ENCODE measurements around the gene FGD4.
"Not testable (repeated sequence)": the region's sequence is repeated elsewhere in the genome, so short reads cannot be mapped to it uniquely, and the experiment has no call there.

FGD4 gene

DNA sequence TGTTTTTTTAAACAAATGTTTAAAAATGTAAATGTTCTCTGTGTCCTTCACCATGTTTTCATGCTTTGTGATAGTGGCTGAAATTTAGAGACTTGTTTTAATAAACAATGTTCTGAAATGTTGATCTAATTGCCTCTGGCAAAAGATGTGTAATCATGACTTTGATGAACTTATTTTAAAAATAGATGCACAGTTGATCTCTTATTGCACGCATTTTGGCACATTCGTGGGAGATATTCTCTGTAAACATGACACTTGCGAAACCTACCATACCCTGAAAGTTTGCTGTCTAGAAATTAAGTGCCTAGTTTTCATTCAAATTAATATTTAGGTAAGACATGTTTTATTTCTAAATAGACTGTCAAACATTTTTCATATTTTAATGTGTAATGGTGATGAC, 160.1 kb downstream of the FGD4 start:
- DNase-seq (ENCODE audit: low spot score) (no peak), FAIRE-seq (no peak)

DNA sequence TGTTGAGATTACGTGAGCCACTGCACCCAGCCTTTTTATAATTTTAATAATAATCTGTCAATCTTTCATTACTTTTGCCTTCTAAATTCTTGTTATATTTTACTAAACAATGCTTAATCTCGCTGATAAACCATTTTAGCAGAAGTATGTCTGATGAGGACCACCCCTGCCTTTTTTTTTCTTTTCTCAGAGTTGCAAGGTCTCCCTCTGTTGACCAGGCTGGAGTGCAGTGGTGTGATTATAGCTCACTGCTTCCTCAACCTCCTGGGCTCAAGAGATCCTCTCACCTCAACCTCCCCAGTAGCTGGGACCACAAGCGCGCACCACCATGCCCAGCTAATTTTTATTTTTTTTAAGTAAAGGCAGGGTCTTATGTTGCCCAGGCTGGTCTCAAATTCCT, 161.2 kb downstream of the FGD4 start:
- no peak for FAIRE-seq
- no peak for DNase-seq (ENCODE audit: low spot score)

DNA sequence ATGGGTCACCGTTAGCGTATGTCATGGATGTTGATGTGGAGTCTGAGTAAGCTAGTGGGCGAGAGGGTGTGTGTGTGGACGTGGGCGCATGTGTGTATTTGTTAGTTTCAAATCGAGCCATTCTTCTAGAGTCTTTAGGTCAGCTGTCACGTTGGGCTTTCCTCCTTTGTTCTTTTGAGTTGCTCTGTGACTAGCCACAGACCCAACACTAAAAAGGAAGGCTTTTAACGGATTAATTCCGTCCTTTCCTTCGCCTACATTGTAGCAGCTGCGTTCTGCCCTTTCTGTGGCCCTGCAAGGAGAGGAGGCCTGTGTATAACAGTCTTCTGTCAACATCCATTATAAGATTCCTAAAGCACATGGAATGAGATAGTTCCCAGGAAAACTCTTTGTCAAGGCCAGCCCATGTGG, 162.6 kb downstream of the FGD4 start:
- DNase-seq (ENCODE audit: low spot score), result no peak
- FAIRE-seq, result no peak

DNA sequence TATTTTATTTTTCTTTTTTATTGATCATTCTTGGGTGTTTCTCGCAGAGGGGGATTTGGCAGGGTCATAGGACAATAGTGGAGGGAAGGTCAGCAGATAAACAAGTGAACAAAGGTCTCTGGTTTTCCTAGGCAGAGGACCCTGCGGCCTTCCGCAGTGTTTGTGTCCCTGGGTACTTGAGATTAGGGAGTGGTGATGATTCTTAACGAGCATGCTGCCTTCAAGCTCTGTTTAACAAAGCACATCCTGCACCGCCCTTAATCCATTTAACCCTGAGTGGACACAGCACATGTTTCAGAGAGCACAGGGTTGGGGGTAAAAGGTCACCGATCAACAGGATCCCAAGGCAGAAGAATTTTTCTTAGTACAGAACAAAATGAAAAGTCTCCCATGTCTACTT, 163.1 kb downstream of the FGD4 start:
- DNase-seq (ENCODE audit: low spot score); FAIRE-seq: not testable (repeated sequence)

DNA sequence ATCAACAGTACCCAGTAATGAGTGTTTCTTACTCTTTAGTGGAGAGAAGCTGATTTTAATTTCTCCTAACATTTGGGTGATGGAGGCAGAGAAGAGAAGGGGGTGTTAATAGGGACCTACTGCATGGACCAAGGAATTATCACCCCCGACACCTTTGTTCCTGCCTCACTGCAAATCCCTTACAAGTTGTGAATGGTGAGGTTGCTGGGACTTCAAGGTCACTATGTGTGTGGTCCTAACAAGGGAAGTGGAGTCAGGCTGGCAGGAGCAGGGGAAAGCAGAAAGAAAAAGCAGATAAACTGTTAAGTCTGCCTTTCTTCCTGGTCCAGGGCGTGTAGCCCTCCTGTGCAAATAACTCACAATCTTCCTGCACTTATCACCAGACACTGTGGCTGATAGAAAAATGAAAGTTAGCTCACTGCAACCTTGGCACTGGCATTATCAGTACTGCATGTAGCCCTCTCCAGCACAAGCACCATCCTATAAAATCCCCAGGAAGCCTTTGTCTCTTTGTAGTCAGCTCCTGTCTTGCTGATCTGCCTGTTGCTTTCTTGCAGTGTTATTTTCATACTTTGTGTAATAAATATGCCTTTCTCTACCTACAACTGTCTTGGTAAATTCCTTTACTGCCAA, 167.4 kb downstream of the FGD4 start:
- DNase-seq (ENCODE audit: low spot score), result no peak
- FAIRE-seq, result no peak

DNA sequence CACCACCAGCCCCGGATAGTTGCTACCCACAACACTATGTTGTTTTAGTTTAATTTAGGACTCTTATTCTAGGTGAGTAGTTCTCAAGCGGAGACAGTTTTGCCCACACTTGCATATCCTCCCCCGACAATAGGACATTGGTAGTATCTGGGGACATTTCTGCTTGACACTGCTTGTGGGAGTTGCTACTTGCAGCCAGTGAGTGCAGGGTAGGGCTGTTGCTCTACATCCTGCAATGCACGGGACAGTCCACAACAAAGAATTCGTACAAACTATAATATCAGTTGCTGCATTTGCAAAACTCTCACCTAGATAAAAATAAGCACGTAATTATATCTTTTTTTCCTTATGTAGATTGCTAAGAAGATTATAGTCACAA, 167.9 kb downstream of the FGD4 start:
- DNase-seq (ENCODE audit: low spot score), result no peak
- no peak for FAIRE-seq

DNA sequence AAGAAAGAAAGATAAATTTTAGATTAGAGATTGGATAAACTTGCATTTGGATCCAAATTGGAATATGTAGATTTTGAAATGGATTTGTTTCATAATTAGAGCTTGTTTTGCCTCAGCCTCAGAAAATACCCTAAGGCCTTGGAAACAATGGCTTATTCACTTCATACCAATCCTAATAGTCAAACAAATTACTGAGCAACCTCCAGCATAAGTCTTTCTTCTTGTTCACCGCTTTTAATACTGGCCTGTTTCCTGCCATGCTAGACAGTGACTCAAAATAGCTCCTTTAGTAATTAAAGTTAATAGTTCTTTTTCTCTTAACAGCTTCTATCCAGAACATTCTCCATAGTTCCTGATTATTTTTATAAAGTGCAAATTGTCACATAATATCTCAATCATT, 168.9 kb downstream of the FGD4 start:
- DNase-seq (ENCODE audit: low spot score) (no peak), FAIRE-seq (no peak)

DNA sequence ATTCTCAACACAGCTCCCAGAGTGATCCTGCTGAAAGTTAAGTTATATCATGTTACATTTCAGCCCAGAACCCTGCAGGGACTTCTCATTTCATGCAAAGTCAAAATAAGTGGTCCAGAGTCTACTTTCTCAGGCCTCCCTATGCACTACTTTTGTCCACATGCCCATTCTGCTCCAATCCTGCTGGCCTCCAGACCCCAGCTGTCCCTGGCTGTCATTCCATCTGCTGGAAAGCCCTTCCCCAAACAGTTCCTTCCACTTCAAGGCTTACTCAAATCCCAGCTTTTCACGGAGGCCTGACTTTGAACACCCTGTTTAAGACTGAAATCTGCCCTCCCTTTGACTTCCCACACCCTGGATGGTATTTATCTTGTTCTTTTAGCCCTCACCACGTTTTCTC, 169.9 kb downstream of the FGD4 start:
- no peak for DNase-seq (ENCODE audit: low spot score)

DNA sequence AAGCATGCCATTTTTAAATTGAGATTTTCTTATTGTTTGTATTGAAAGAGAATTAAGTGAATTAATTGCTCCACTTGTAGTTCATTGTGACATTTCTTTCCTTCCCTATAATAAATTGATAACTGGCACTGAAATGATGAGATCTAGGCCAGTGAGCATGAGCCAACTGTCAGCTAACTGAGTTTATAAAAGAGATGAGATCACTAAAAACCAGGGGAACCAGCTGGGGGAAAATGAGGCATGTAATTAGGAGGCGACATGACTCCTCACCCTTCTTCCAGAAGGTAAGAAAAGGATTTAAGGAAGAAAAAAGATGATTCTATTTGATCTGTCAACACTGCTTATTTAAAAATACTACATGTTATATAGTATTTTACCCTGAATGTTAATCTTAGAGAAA, 175.2 kb downstream of the FGD4 start:
- no peak for DNase-seq (ENCODE audit: low spot score)

More for the DNA sequence above, 169.9 kb downstream of the FGD4 start:
- no peak for FAIRE-seq

DNA sequence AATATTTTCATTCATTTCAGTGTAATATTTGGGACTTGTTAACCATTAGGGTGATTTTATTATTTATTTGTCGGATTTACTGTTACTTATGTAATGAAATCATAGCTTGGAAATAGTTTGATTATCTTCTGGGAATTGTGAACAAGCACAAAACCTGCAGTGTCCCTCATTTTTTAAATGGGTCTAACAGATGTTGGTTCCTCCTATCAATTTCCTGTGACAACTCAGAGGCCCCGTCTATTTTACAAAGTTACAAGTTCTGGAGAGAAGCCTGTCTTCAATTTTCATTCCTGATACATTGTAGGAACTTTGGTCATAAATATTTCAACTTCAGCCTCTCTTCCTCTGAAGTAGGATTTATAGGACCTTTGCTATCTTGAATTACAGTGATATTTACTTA, 178.0 kb downstream of the FGD4 start:
- DNase-seq (ENCODE audit: low spot score) (no peak), FAIRE-seq (no peak)

More for the DNA sequence above, 175.2 kb downstream of the FGD4 start:
- no peak for FAIRE-seq

DNA sequence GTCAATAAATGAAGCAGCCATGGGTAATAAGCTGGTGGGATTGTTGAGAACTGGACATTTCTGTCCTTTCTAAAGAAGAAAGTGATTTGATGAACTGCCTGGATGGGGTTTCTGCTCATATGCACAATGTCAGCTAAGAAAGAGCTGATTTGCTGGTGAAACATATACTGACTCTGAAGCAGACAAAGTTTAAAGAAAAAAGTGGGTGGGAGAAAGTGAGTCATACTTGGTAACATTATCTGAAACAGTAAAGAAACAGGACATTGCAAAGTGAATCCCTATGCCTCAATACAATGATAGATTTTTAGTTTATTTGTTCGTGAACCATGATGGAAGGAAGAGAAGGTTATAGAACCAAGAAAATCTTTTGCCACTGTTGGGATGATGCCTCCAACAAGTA, 184.2 kb downstream of the FGD4 start:
- FAIRE-seq, result no peak

DNA sequence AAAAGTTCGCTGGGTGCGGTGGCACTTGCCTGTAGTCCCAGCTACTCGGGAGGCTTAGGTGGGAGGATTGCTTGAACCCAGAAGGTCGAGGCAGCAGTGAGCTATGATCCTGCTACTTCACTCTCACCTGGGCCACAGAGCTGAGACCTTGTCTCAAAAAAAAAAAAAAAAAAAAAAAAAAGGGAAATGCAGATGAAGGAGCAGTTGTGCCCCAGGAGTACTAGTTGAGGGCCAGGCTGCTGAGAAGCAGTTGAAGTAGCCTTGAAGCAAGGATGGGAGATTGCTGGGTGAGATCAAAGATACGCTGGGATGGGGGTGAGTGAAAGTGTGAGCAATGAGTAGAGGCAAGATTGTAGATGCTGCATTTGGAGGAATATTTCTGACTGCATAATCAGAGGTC, 186.3 kb downstream of the FGD4 start:
- FAIRE-seq (no peak), DNase-seq (ENCODE audit: low spot score) (no peak)

More for the DNA sequence above, 184.2 kb downstream of the FGD4 start:
- no peak for DNase-seq (ENCODE audit: low spot score)

DNA sequence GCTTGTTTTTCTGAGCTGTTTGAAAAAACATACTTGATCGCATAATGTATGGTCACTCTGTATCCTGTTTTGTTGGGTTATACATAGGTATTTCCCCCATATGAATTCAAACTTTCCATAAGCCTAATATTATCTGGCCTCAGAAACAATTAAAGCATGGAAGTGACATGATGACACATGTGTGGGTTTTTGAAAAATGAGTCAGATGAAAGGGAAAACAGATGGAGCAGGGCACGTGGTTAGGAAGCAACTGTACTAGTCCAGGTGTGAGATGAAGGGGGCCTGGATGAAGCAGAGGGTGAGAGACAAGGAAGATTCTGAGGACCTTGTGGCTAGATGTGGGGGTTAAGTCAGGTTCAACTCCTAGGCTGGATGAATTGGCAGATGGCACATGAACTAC, 187.0 kb downstream of the FGD4 start:
- FAIRE-seq, result no peak
- peak; percentile 16 for DNase-seq (ENCODE audit: low spot score)

DNA sequence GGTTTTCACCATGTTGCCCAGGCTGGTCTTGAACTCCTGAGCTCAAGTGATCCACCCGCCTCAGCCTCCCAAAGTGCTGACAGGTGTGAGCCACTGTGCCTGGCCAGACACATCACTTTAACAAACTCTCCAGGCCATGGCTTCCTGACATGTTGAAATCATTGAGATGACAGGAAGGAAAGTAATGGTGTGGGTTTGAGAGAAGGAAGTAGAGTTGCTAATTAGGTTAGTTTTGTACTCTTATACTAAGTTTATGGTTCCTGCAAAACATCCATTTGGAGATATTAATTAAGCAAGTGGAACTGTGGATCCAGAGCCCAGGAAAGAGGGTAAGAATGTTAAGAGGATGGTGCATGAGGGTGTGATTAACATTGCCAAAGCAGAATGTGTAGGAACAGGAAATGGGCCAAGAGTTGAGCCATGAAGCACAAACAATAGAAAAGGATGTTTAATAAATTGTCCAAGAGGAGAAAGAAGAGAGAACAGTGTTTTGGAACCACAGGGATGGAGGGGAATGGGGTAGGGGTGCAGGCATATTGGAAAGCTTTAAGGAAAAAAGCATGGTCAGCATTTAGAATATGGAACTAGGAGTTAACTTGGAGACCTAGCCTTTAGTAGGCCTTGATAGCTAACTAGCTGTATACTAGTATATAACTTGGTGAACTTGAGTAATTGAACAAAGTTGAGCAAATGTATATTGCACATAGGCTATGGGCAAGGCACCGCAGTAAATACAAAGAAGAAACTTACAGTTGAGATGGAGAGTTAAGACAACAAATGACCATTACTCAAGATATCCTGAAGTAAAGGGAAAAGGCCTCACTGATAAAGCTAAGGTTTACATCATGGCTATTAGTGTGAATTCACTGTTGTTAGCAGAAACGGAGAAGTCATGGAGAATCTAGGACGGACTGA, 188.5 kb downstream of the FGD4 start:
- no peak for DNase-seq (ENCODE audit: low spot score)
- FAIRE-seq, result no peak

DNA sequence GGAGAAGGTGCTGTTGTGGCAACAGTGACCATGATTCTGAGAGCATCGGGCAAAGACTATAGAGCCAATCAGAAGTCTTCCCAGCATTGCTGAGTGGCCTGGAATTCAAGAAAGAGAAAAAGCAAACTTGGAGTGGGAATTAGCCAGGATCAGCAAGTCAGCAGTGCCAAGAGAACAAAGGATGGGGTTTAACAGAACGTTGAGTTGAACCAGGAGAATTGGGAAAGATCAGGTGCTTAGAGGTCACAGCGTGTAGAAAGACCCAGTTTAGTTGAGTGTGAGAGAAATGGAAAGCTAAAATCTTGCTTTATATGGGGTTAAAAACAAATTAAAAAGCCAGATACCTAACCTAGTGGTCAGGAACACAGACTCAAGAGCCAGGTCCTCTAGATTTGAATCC, 189.2 kb downstream of the FGD4 start:
- FAIRE-seq (no peak), DNase-seq (ENCODE audit: low spot score) (no peak)

DNA sequence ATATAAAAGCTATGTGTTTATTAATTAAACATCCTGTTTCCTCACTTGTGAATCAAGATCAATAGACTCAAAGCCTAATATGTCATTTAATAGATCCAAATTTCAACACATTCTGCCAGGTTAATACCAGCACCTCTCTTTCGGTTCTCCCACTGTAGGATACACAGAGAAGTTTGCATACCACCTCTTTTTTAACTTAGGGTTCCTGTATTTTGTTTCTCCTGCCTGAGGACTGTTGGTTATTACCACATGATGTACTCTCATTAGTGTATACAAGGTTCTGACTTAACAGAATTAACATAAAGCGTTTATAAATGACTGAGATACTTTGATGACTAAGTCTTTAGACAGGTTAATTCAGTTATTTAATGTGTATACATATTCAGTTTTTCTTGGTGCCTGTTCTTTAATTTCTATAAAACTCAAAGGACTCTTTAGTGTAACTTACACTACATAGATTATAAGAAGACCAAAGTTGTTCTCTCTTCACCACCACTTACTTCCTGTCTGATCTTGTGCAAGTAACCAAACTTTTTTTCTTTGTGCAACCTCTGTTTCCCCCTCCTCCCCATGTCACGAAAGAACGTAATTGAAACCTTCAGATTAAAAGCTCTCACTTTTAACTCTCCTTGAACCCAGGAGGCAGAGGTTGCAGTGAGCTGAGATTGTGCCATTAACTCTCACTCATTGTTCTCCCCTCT, 190.0 kb downstream of the FGD4 start:
- FAIRE-seq, result no peak

DNA sequence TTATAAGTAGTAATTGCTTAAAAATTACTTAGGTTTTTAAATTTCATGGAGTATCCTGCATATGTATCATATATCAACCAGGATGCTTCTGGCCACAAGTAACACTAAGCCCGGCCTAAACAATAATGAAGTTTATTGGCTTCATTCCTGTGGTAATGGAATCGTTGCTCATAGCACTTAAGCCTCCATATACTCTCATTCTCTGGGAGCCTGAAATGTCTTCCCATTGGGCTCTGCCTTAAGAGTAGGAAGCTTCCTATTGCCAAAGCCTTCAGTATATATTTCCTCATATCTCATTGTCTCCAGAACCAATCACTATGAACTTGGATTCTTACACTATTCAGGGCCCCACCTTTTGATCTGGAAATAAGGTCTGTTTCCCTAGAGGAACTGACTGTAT, 195.9 kb downstream of the FGD4 start:
- DNase-seq (ENCODE audit: low spot score) (no peak), FAIRE-seq (no peak)

More for the DNA sequence above, 190.0 kb downstream of the FGD4 start:
- DNase-seq (ENCODE audit: low spot score), result no peak

DNA sequence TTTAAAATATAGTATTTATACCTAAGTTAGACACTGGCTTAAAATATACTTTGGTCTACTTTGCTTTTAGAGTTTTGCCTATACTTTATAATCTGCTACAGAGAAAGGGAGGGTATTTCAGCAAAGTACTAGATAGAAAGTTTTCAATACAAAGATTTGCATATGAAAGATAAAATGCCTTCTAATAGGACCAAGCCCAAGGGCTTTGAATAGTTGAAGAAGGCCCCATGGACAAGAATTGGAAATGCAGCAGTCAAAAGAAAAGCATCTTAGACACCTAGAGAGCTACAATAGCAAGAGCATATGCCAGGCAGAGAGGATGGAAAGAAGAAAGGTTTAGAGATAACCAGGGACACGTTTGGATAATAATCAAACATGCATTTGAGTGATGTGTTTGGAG, 196.7 kb downstream of the FGD4 start:
- FAIRE-seq (no peak), DNase-seq (ENCODE audit: low spot score) (no peak)

DNA sequence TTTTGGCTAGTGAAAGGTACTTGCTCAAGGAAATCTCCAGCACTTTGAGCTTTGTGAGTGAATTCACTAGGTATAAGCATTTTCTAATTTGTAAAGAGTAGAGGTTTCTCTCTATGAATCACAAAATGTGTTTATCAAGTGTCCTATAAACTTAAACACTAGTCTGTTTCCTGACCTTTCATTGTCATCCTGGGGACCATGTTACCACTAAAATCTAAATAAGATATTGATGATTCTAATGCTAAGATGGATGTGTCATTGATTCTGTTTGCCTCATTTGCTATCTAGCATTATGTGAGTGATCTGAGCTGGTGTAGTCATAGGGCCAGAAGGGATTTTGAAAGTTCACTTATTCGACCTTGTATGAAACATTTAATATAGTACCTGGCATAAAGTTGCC, 199.3 kb downstream of the FGD4 start:
- DNase-seq (ENCODE audit: low spot score), result no peak

DNA sequence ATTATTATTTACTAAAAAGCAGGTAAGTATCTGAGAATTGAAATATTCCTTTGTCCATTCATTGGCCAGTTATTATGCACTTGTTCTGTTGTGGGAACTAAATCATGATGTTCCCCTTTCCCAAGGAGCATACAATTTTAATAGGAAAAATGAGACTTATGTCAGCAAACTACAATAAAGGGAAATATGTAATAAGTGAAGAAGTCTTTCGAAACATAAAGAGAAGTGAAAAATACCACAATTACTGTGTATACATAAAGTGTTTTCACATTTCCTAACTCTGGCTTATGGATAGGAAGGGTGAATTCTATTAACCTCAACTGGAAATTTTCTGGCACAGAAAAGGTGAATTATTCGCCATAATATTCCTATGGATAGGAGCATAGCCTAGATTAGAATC, 201.3 kb downstream of the FGD4 start:
- no peak for DNase-seq (ENCODE audit: low spot score)
- FAIRE-seq, result no peak

More for the DNA sequence above, 199.3 kb downstream of the FGD4 start:
- FAIRE-seq, result no peak

DNA sequence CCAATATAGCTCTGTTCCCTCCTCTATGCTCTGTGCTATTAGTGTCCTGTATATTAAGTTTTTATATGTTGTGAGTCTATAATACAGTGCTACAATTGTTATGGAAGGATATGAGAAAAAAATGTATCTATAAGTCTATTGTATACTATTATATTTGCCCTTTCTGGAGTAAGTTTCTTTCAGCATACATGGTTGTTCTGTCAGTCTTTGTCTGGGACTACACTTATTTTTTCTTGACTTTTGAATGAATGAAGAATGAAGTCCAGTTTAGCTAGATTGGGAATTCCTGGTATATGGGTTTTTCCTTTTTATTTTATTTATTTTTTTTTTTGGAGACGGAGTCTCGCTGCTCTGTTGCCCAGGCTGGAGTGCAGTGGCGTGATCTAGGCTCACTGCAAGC, 203.7 kb downstream of the FGD4 start:
- FAIRE-seq (no peak), DNase-seq (ENCODE audit: low spot score) (no peak)

DNA sequence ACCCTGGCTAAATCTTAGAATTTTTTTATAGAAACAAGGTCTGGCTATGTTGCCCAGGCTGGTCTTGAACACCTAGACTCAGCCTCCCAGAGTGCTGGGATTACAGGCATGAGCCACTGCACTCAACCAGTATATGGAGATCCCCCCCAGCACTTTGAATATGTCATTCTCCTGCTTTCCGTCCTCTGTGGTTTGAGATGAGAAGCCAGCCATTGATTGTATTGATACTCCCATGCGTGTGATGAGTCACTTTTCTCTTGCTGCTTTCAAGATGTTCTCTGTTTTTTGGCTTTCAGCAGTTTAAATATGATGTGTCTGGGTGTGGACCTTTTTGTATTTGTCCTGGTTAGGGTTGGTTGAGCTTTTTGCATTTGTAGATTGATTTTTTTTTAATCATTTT, 204.5 kb downstream of the FGD4 start:
- FAIRE-seq, result no peak

More for the DNA sequence above, 204.5 kb downstream of the FGD4 start:
- no peak for DNase-seq (ENCODE audit: low spot score)

All from RCC 7860 (cell line).